Effector memory CD8-positive, alpha-beta T cell (primary cell): Measurements from ENCODE around the gene NPHP4.
A peak's percentile ranks its signal among the peaks of the same experiment; 100 is the strongest.

Experiments used
- ATAC-seq: fragments of 150-1000 bp; cut with Tn5 transposase; replicated peaks from 2 replicates; pipeline ENCODE4 v1.10.0; 2021; ENCODE audit warnings: mild to moderate bottlenecking, moderate library complexity
- DNase-seq, 3 experiments: peaks; one replicate each; pipeline ENCODE4 v3.0.0; 2021
- H3K27ac Mint-ChIP-seq, 2 donors: one replicate each; pipeline ENCODE4 v1.8.0; 2022; ENCODE audit warnings: mild to moderate bottlenecking in 2 of 2, mixed read lengths in 2 of 2, moderate library complexity in 2 of 2
- H3K27me3 Mint-ChIP-seq, 2 donors: one replicate each; pipeline ENCODE4 v1.8.0; 2022; ENCODE audit warnings: mixed read lengths in 2 of 2
- H3K36me3 Mint-ChIP-seq: one replicate; pipeline ENCODE4 v1.8.0; 2022; ENCODE audit warnings: mild to moderate bottlenecking, moderate library complexity, mixed read lengths; ENCODE audit not compliant: insufficient read depth
- H3K4me1 Mint-ChIP-seq, 2 donors: one replicate each; pipeline ENCODE4 v1.8.0; 2022; ENCODE audit warnings: low read depth in 2 of 2, mixed read lengths in 2 of 2
- H3K4me3 Mint-ChIP-seq, 2 donors: one replicate each; pipeline ENCODE4 v1.8.0; 2022; ENCODE audit warnings: mild to moderate bottlenecking in 2 of 2, mixed read lengths in 2 of 2, moderate library complexity in 2 of 2
- H3K9me3 Mint-ChIP-seq, 2 donors: one replicate each; pipeline ENCODE4 v1.8.0; 2022; ENCODE audit warnings: mixed read lengths in 2 of 2

NPHP4 gene

GRCh38 chr1:5909576-5910275 is 82.5 kb downstream of the NPHP4 start:
- Mint-ChIP-seq H3K27ac (no peak overlapping the region), H3K36me3 (no peaks in the 10 kb centered on the region), H3K4me1 (peaks cover 0 to 3% of the 10 kb centered on the region in 2 donors), H3K27me3 (no peaks in the 10 kb centered on the region), H3K9me3 (no peaks in the 10 kb centered on the region), H3K4me3 (no peak overlapping the region)
- DNase-seq (no peak), ATAC-seq (no peak)

GRCh38 chr1:5908461-5909375 is 83.5 kb downstream of the NPHP4 start:
- DNase-seq: no peak
- Mint-ChIP-seq H3K27me3 (no peaks in the 10 kb centered on the region), H3K36me3 (no peaks in the 10 kb centered on the region), H3K4me3 (no peak overlapping the region), H3K4me1 (peaks cover 0 to 3% of the 10 kb centered on the region in 2 donors), H3K9me3 (no peaks in the 10 kb centered on the region), H3K27ac (no peak overlapping the region)
- ATAC-seq: no peak

GRCh38 chr1:5907966-5908365 is 84.3 kb downstream of the NPHP4 start:
- Mint-ChIP-seq H3K4me1 (peaks cover 0 to 3% of the 10 kb centered on the region in 2 donors), H3K9me3 (no peaks in the 10 kb centered on the region), H3K4me3 (no peak overlapping the region), H3K27ac (no peak overlapping the region), H3K27me3 (no peaks in the 10 kb centered on the region), H3K36me3 (no peaks in the 10 kb centered on the region)
- DNase-seq (no peak), ATAC-seq (no peak)

- peaks cover 0 to 3% of the 10 kb centered on the region in 2 donors for H3K4me1 Mint-ChIP-seq
- no peaks in the 10 kb centered on the region for H3K36me3 Mint-ChIP-seq
Measured at GRCh38 chr1:5907386-5907785, 84.8 kb downstream of the NPHP4 start.

GRCh38 chr1:5906966-5907365 is 85.3 kb downstream of the NPHP4 start:
- no peaks in the 10 kb centered on the region for H3K27me3 Mint-ChIP-seq

More at GRCh38 chr1:5907386-5907785, 84.8 kb downstream of the NPHP4 start:
- Mint-ChIP-seq H3K4me3 (no peak overlapping the region), H3K9me3 (no peaks in the 10 kb centered on the region), H3K27me3 (no peaks in the 10 kb centered on the region), H3K27ac (no peak overlapping the region)
- DNase-seq: no peak
- no peak for ATAC-seq

GRCh38 chr1:5906116-5906515 is 86.1 kb downstream of the NPHP4 start:
- H3K27ac Mint-ChIP-seq: no peak overlapping the region
- DNase-seq (no peak), ATAC-seq (no peak)
- no peak overlapping the region for H3K4me3 Mint-ChIP-seq
- peaks cover 3 to 5% of the 10 kb centered on the region in 2 donors for H3K4me1 Mint-ChIP-seq
- H3K9me3 Mint-ChIP-seq: no peaks in the 10 kb centered on the region
- H3K36me3 Mint-ChIP-seq: no peaks in the 10 kb centered on the region
- H3K27me3 Mint-ChIP-seq: no peaks in the 10 kb centered on the region

More at GRCh38 chr1:5906966-5907365, 85.3 kb downstream of the NPHP4 start:
- ATAC-seq (no peak), DNase-seq (no peak)
- H3K36me3 Mint-ChIP-seq: no peaks in the 10 kb centered on the region
- H3K4me3 Mint-ChIP-seq: no peak overlapping the region
- H3K27ac Mint-ChIP-seq: no peak overlapping the region
- peaks cover 3 to 4% of the 10 kb centered on the region in 2 donors for H3K4me1 Mint-ChIP-seq
- no peaks in the 10 kb centered on the region for H3K9me3 Mint-ChIP-seq

GRCh38 chr1:5905436-5905835 is 86.8 kb downstream of the NPHP4 start:
- peaks cover 3 to 5% of the 10 kb centered on the region in 2 donors for H3K4me1 Mint-ChIP-seq
- no peaks in the 10 kb centered on the region for H3K36me3 Mint-ChIP-seq
- H3K4me3 Mint-ChIP-seq: no peak overlapping the region
- no peak for DNase-seq
- no peaks in the 10 kb centered on the region for H3K9me3 Mint-ChIP-seq
- no peak for ATAC-seq
- no peak overlapping the region for H3K27ac Mint-ChIP-seq
- no peaks in the 10 kb centered on the region for H3K27me3 Mint-ChIP-seq

GRCh38 chr1:5904551-5904950 is 87.7 kb downstream of the NPHP4 start:
- no peak for DNase-seq

GRCh38 chr1:5903680-5904079 is 88.5 kb downstream of the NPHP4 start:
- no peaks in the 10 kb centered on the region for H3K27me3 Mint-ChIP-seq
- peaks cover 4% of the 10 kb centered on the region for H3K36me3 Mint-ChIP-seq
- DNase-seq: no peak
- peak overlapping the region in 1 of 2 donors; percentile 44 for H3K27ac Mint-ChIP-seq
- no peaks in the 10 kb centered on the region for H3K9me3 Mint-ChIP-seq
- H3K4me3 Mint-ChIP-seq: no peak overlapping the region
- no peak for ATAC-seq
- peaks cover 0 to 5% of the 10 kb centered on the region in 2 donors for H3K4me1 Mint-ChIP-seq

More at GRCh38 chr1:5904551-5904950, 87.7 kb downstream of the NPHP4 start:
- no peak overlapping the region for H3K4me3 Mint-ChIP-seq
- no peaks in the 10 kb centered on the region for H3K27me3 Mint-ChIP-seq
- no peak for ATAC-seq
- peaks cover 0 to 5% of the 10 kb centered on the region in 2 donors for H3K4me1 Mint-ChIP-seq
- H3K36me3 Mint-ChIP-seq: no peaks in the 10 kb centered on the region
- H3K9me3 Mint-ChIP-seq: no peaks in the 10 kb centered on the region
- H3K27ac Mint-ChIP-seq: peak overlapping the region in 1 of 2 donors; percentile 26

GRCh38 chr1:5903031-5903430 is 89.2 kb downstream of the NPHP4 start:
- ATAC-seq: no peak
- peaks cover 4% of the 10 kb centered on the region for H3K36me3 Mint-ChIP-seq
- no peak overlapping the region for H3K27ac Mint-ChIP-seq

GRCh38 chr1:5901841-5902240 is 90.4 kb downstream of the NPHP4 start:
- Mint-ChIP-seq H3K9me3 (no peaks in the 10 kb centered on the region), H3K4me3 (no peak overlapping the region), H3K36me3 (peaks cover 9% of the 10 kb centered on the region), H3K27ac (peak overlapping the region in 1 of 2 donors; percentile 57), H3K27me3 (no peaks in the 10 kb centered on the region), H3K4me1 (peaks cover 0 to 5% of the 10 kb centered on the region in 2 donors)
- no peak for DNase-seq
- ATAC-seq: no peak

More at GRCh38 chr1:5903031-5903430, 89.2 kb downstream of the NPHP4 start:
- Mint-ChIP-seq H3K27me3 (no peaks in the 10 kb centered on the region), H3K4me3 (no peak overlapping the region), H3K9me3 (no peaks in the 10 kb centered on the region), H3K4me1 (peaks cover 0 to 5% of the 10 kb centered on the region in 2 donors)
- DNase-seq: no peak

- H3K4me3 Mint-ChIP-seq: no peak overlapping the region
- no peaks in the 10 kb centered on the region for H3K9me3 Mint-ChIP-seq
- no peak overlapping the region for H3K27ac Mint-ChIP-seq
- DNase-seq: no peak
- H3K27me3 Mint-ChIP-seq: no peaks in the 10 kb centered on the region
- peaks cover 0 to 5% of the 10 kb centered on the region in 2 donors for H3K4me1 Mint-ChIP-seq
- peaks cover 9% of the 10 kb centered on the region for H3K36me3 Mint-ChIP-seq
- ATAC-seq: no peak
Measured at GRCh38 chr1:5901150-5901549, 91.1 kb downstream of the NPHP4 start.

GRCh38 chr1:5898266-5898665 is 94.0 kb downstream of the NPHP4 start:
- no peak overlapping the region for H3K27ac Mint-ChIP-seq
- DNase-seq: no peak
- H3K4me3 Mint-ChIP-seq: no peak overlapping the region
- no peaks in the 10 kb centered on the region for H3K27me3 Mint-ChIP-seq
- H3K9me3 Mint-ChIP-seq: no peaks in the 10 kb centered on the region
- peaks cover 0 to 5% of the 10 kb centered on the region in 2 donors for H3K4me1 Mint-ChIP-seq
- H3K36me3 Mint-ChIP-seq: peaks cover 9% of the 10 kb centered on the region
- ATAC-seq: no peak
